K562 (cell line): Measurements from ENCODE around the gene ERO1B.

Experiments used
- EZH2 ChIP-seq: IDR thresholded peaks from 2 replicates; pipeline ENCODE4 v1.6.1; 2012; ENCODE audit warnings: low read depth, mild to moderate bottlenecking, inconsistent platforms, low read length, borderline replicate concordance
- FOXA1 ChIP-seq: fragments of 450-650 bp; IDR thresholded peaks from 2 replicates; pipeline ENCODE4 v1.6.1; 2016; ENCODE audit warnings: mild to moderate bottlenecking, borderline replicate concordance
- RFX1 ChIP-seq: fragments of 450-650 bp; IDR thresholded peaks from 2 replicates; pipeline ENCODE4 v1.6.1; 2016; ENCODE audit warnings: mild to moderate bottlenecking, moderate library complexity
- TF ChIP-seq, protein P1 (sequence below), 2 experiments: fragments of 450-650 bp; formaldehyde crosslinking in 1 of 2; IDR thresholded peaks; 2 replicates each; pipeline versions ENCODE4 v1.4.0 to v1.6.1; 2014 to 2020; ENCODE audit warnings: mild to moderate bottlenecking in 2 of 2, borderline replicate concordance in 1 of 2, low read depth in 1 of 2
- TF ChIP-seq, protein P2 (sequence below): sonication (generic); formaldehyde crosslinking; IDR thresholded peaks from 2 replicates; pipeline ENCODE4 v1.8.1; 2022; ENCODE audit warnings: missing genetic modification reagents

DNA sequence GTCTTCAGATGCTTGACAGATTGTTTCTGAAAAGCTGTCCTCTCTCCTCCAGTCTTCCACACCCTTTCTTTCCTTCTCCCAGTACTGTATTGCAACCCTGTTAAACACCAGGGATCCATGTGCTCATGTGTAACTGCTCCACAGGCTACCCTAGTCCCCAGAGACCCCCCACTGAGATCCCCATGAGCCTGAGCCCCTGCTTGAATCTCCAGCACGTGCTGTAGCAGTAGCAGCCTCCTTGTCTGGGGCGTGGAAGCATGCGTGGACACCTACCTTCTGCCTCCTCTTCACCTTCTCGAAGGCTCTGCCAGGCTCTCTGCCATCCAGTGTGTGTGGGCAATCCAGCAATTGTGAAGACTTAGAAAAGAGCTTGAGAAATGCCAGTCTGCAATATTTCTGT, 114.2 kb downstream of the ERO1B start:
- TF ChIP-seq, protein P1, sequence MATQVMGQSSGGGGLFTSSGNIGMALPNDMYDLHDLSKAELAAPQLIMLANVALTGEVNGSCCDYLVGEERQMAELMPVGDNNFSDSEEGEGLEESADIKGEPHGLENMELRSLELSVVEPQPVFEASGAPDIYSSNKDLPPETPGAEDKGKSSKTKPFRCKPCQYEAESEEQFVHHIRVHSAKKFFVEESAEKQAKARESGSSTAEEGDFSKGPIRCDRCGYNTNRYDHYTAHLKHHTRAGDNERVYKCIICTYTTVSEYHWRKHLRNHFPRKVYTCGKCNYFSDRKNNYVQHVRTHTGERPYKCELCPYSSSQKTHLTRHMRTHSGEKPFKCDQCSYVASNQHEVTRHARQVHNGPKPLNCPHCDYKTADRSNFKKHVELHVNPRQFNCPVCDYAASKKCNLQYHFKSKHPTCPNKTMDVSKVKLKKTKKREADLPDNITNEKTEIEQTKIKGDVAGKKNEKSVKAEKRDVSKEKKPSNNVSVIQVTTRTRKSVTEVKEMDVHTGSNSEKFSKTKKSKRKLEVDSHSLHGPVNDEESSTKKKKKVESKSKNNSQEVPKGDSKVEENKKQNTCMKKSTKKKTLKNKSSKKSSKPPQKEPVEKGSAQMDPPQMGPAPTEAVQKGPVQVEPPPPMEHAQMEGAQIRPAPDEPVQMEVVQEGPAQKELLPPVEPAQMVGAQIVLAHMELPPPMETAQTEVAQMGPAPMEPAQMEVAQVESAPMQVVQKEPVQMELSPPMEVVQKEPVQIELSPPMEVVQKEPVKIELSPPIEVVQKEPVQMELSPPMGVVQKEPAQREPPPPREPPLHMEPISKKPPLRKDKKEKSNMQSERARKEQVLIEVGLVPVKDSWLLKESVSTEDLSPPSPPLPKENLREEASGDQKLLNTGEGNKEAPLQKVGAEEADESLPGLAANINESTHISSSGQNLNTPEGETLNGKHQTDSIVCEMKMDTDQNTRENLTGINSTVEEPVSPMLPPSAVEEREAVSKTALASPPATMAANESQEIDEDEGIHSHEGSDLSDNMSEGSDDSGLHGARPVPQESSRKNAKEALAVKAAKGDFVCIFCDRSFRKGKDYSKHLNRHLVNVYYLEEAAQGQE (IDR thresholded peaks at IDR 0.05; ENCODE audit: borderline replicate concordance), result no peak
- TF ChIP-seq, protein P1 (CRISPR knock-in tag; IDR thresholded peaks at IDR 0.05; ENCODE audit: low read depth), result no peak
- TF ChIP-seq, protein P2, sequence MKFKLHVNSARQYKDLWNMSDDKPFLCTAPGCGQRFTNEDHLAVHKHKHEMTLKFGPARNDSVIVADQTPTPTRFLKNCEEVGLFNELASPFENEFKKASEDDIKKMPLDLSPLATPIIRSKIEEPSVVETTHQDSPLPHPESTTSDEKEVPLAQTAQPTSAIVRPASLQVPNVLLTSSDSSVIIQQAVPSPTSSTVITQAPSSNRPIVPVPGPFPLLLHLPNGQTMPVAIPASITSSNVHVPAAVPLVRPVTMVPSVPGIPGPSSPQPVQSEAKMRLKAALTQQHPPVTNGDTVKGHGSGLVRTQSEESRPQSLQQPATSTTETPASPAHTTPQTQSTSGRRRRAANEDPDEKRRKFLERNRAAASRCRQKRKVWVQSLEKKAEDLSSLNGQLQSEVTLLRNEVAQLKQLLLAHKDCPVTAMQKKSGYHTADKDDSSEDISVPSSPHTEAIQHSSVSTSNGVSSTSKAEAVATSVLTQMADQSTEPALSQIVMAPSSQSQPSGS (CRISPR knock-in tag), result no peak
- no peak for TF ChIP-seq FOXA1
- TF ChIP-seq EZH2, result no peak
- TF ChIP-seq RFX1, result no peak
